GM12878 (cell line): ENCODE data around the gene SYNE4. TPM values are rescaled to one million over a fixed set of nuclear protein-coding genes. Genes with fewer than 3 reads are reported as not detected.

Experiments
- BCL3 ChIP-seq: IDR thresholded peaks from 2 replicates; pipeline ENCODE4 v1.6.1; 2011; ENCODE audit warnings: borderline replicate concordance, low read depth, mild to moderate bottlenecking, moderate library complexity, low read length; ENCODE audit not compliant: insufficient read depth, poor library complexity, severe bottlenecking
- BMI1 ChIP-seq: fragments of 450-650 bp; IDR thresholded peaks from 2 replicates; pipeline ENCODE4 v1.6.1; 2016; ENCODE audit warnings: mild to moderate bottlenecking, moderate library complexity, borderline replicate concordance
- CHD2 ChIP-seq: IDR thresholded peaks from 2 replicates; pipeline ENCODE4 v1.6.1; 2011; ENCODE audit warnings: low read depth, low read length, improper control_type of control experiment, borderline replicate concordance
- CREB1 ChIP-seq: IDR thresholded peaks from 2 replicates; pipeline ENCODE4 v1.6.1; 2012; ENCODE audit warnings: low read depth, mild to moderate bottlenecking, inconsistent platforms
- EGR1 ChIP-seq, 2 experiments: IDR thresholded peaks; 1 replicate in 1 of 2; 2 replicates in 1 of 2; pipeline ENCODE4 v1.6.1; 2011 to 2012; ENCODE audit warnings: low read depth in 2 of 2, low read length in 2 of 2, borderline replicate concordance in 1 of 2, mild to moderate bottlenecking in 1 of 2, moderate library complexity in 1 of 2
- FOS ChIP-seq: IDR thresholded peaks from 3 replicates; pipeline ENCODE4 v1.6.1; 2011; ENCODE audit warnings: borderline replicate concordance; ENCODE audit not compliant: insufficient read length; ENCODE audit errors: extremely low read depth
- KLF5 ChIP-seq: fragments of 450-650 bp; IDR thresholded peaks from 2 replicates; pipeline ENCODE4 v1.6.1; 2014; ENCODE audit warnings: mild to moderate bottlenecking; ENCODE audit not compliant: partially characterized antibody
- LARP7 ChIP-seq: fragments of 450-650 bp; IDR thresholded peaks from 2 replicates; pipeline ENCODE4 v1.6.1; 2017; ENCODE audit warnings: mild to moderate bottlenecking
- NRF1 ChIP-seq: conservative IDR thresholded peaks from 2 replicates; pipeline ENCODE4 v1.6.1; 2011; ENCODE audit warnings: mild to moderate bottlenecking, low read depth, low read length, improper control_type of control experiment
- PML ChIP-seq: IDR thresholded peaks from 2 replicates; pipeline ENCODE4 v1.6.1; 2012; ENCODE audit warnings: low read length, inconsistent platforms
- POLR2A ChIP-seq: IDR thresholded peaks from 2 replicates; pipeline ENCODE4 v1.6.1; 2011; ENCODE audit warnings: low read depth, mild to moderate bottlenecking, low read length
- RB1 ChIP-seq: fragments of 450-650 bp; formaldehyde crosslinking; IDR thresholded peaks from 2 replicates; pipeline ENCODE4 v1.6.1; 2017; ENCODE audit warnings: mild to moderate bottlenecking, borderline replicate concordance
- SIX5 ChIP-seq: IDR thresholded peaks from 2 replicates; pipeline ENCODE4 v1.6.1; 2011; ENCODE audit warnings: mild to moderate bottlenecking, low read depth, low read length, moderate library complexity; ENCODE audit not compliant: severe bottlenecking
- SREBF2 ChIP-seq: IDR thresholded peaks from 2 replicates; pipeline ENCODE4 v1.6.1; 2012; ENCODE audit warnings: mild to moderate bottlenecking, low read length
- SRF ChIP-seq, 2 experiments: IDR thresholded peaks; 2 replicates each; pipeline ENCODE4 v1.6.1; 2011; ENCODE audit warnings: low read depth in 2 of 2, low read length in 2 of 2, mild to moderate bottlenecking in 1 of 2, moderate library complexity in 1 of 2
- YY1 ChIP-seq: IDR thresholded peaks from 2 replicates; pipeline ENCODE4 v1.6.1; 2011; ENCODE audit warnings: low read depth, mild to moderate bottlenecking, low read length
- polyA plus RNA-seq, 11 experiments: library from polyadenylated mRNA; depleted of rRNA in 4 of 11; unstranded in 6 of 11; stranded (reverse) in 5 of 11; fragments of >200 nt; fragmentation: Nextera tagmentation in 4 of 11; fragmentation: Illumina TruSeq in 1 of 11; extraction: Ambion mirVana in 4 of 11; extraction: Trizol in 1 of 11; gene quantifications; 1 replicate in 1 of 11; 2 replicates in 10 of 11; pipeline versions ENCODE4 v1.2.1 to v1.2.3, GENCODE V29; 2011 to 2016; ENCODE audit warnings: inconsistent platforms in 2 of 11, missing spikeins in 2 of 11, low read depth in 1 of 11
- total RNA-seq, 4 experiments: library from RNA; depleted of rRNA in 3 of 4; stranded (reverse); fragments of >200 nt in 3 of 4; fragmentation: Illumina TruSeq in 1 of 4; extraction: Trizol in 1 of 4; gene quantifications; 2 replicates each; pipeline versions ENCODE4 v1.2.1 to v1.2.3, GENCODE V29; 2013 to 2021
- TF ChIP-seq, protein P1 (sequence below): fragments of 150-350 bp; IDR thresholded peaks from 2 replicates; pipeline ENCODE4 v1.6.1; 2016; ENCODE audit warnings: low read depth, low read length
- TF ChIP-seq, protein P2 (sequence below): fragments of 450-650 bp; IDR thresholded peaks from 2 replicates; pipeline ENCODE4 v1.6.1; 2017; ENCODE audit warnings: low read depth, mild to moderate bottlenecking, moderate library complexity
- TF ChIP-seq, protein P3 (sequence below): IDR thresholded peaks from 2 replicates; pipeline ENCODE4 v1.6.1; 2012; ENCODE audit warnings: low read length, inconsistent platforms
- TF ChIP-seq, protein P4 (sequence below): IDR thresholded peaks from 2 replicates; pipeline ENCODE4 v1.6.1; 2012; ENCODE audit warnings: low read depth, low read length, improper control_type of control experiment

Gene SYNE4
- total and polyA plus RNA-seq, 10 of the 15 experiments (the other 5 are each of a cell fraction or from before 2014, with no cell fraction given), result 0.35 to 1.2 (median 0.71) TPM

GRCh38 chr19:36014012-36014924 is 5.7 kb upstream of the SYNE4 start, which contains the start of gene ALKBH6 (continued):
- TF ChIP-seq, protein P1, sequence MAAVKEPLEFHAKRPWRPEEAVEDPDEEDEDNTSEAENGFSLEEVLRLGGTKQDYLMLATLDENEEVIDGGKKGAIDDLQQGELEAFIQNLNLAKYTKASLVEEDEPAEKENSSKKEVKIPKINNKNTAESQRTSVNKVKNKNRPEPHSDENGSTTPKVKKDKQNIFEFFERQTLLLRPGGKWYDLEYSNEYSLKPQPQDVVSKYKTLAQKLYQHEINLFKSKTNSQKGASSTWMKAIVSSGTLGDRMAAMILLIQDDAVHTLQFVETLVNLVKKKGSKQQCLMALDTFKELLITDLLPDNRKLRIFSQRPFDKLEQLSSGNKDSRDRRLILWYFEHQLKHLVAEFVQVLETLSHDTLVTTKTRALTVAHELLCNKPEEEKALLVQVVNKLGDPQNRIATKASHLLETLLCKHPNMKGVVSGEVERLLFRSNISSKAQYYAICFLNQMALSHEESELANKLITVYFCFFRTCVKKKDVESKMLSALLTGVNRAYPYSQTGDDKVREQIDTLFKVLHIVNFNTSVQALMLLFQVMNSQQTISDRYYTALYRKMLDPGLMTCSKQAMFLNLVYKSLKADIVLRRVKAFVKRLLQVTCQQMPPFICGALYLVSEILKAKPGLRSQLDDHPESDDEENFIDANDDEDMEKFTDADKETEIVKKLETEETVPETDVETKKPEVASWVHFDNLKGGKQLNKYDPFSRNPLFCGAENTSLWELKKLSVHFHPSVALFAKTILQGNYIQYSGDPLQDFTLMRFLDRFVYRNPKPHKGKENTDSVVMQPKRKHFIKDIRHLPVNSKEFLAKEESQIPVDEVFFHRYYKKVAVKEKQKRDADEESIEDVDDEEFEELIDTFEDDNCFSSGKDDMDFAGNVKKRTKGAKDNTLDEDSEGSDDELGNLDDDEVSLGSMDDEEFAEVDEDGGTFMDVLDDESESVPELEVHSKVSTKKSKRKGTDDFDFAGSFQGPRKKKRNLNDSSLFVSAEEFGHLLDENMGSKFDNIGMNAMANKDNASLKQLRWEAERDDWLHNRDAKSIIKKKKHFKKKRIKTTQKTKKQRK, result peak; percentile 86
- TF ChIP-seq, protein P2, sequence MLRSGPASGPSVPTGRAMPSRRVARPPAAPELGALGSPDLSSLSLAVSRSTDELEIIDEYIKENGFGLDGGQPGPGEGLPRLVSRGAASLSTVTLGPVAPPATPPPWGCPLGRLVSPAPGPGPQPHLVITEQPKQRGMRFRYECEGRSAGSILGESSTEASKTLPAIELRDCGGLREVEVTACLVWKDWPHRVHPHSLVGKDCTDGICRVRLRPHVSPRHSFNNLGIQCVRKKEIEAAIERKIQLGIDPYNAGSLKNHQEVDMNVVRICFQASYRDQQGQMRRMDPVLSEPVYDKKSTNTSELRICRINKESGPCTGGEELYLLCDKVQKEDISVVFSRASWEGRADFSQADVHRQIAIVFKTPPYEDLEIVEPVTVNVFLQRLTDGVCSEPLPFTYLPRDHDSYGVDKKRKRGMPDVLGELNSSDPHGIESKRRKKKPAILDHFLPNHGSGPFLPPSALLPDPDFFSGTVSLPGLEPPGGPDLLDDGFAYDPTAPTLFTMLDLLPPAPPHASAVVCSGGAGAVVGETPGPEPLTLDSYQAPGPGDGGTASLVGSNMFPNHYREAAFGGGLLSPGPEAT, result peak; percentile 74
- peak; percentile 62 for TF ChIP-seq FOS
- peak; percentile 16 for TF ChIP-seq SIX5
- TF ChIP-seq BMI1, result no peak
- TF ChIP-seq POLR2A, result peak; percentile 90
- TF ChIP-seq CREB1, result peak; percentile 87
- peak; percentile 57; the same call in 1 of the 2 replicates for TF ChIP-seq PML
- TF ChIP-seq RB1, result peak; percentile 56; the same call in 1 of the 2 replicates
- TF ChIP-seq SRF (IDR thresholded peaks at IDR 0.05; ENCODE audit: low read depth in 2 of 2, low read length in 2 of 2), result peak in 1 of 2 experiments; percentile 35; a peak in 1 of 4 replicates
- TF ChIP-seq, protein P3, sequence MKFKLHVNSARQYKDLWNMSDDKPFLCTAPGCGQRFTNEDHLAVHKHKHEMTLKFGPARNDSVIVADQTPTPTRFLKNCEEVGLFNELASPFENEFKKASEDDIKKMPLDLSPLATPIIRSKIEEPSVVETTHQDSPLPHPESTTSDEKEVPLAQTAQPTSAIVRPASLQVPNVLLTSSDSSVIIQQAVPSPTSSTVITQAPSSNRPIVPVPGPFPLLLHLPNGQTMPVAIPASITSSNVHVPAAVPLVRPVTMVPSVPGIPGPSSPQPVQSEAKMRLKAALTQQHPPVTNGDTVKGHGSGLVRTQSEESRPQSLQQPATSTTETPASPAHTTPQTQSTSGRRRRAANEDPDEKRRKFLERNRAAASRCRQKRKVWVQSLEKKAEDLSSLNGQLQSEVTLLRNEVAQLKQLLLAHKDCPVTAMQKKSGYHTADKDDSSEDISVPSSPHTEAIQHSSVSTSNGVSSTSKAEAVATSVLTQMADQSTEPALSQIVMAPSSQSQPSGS, result no peak
- TF ChIP-seq SREBF2, result no peak
- TF ChIP-seq NRF1, result no peak
- peak in 1 of 2 experiments; percentile 81; a peak in 2 of 3 replicates for TF ChIP-seq EGR1 (IDR thresholded peaks at IDR 0.05; ENCODE audit: borderline replicate concordance in 1 of 2, low read depth in 2 of 2, low read length in 2 of 2)
- TF ChIP-seq, protein P4, sequence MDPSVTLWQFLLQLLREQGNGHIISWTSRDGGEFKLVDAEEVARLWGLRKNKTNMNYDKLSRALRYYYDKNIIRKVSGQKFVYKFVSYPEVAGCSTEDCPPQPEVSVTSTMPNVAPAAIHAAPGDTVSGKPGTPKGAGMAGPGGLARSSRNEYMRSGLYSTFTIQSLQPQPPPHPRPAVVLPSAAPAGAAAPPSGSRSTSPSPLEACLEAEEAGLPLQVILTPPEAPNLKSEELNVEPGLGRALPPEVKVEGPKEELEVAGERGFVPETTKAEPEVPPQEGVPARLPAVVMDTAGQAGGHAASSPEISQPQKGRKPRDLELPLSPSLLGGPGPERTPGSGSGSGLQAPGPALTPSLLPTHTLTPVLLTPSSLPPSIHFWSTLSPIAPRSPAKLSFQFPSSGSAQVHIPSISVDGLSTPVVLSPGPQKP, result 0 out of 2 replicates have a peak, but pooled peaks have one; percentile 23
- peak; percentile 84 for TF ChIP-seq KLF5
- peak; percentile 96 for TF ChIP-seq CHD2
- no peak for TF ChIP-seq BCL3
- TF ChIP-seq LARP7, result peak; percentile 71; the same call in 1 of the 2 replicates
- peak; percentile 81; the same call in 1 of the 2 replicates for TF ChIP-seq YY1
